PFSK-1 (cell line): Measurements from ENCODE around the gene CPA5.

Experiments
- FOXP2 ChIP-seq: optimal IDR thresholded peaks from 2 replicates; pipeline ENCODE3; 2011; ENCODE audit warnings: borderline replicate concordance, control low read depth, inconsistent platforms; ENCODE audit not compliant: insufficient read depth; ENCODE audit errors: extremely low read length, extremely low read depth
- POLR2AphosphoS5 ChIP-seq: IDR thresholded peaks from 2 replicates; pipeline ENCODE4 v1.6.1; 2012; ENCODE audit warnings: low read depth, mild to moderate bottlenecking, control low read depth, low read length, moderate library complexity
- REST ChIP-seq, 2 experiments: IDR thresholded peaks; 2 replicates each; pipeline versions ENCODE4 v1.6.1 to v1.8.0; 2011 to 2012; ENCODE audit warnings: low read depth in 2 of 2, low read length in 2 of 2, control low read depth in 1 of 2, inconsistent platforms in 1 of 2, mild to moderate bottlenecking in 1 of 2, moderate library complexity in 1 of 2; ENCODE audit not compliant: insufficient read depth in 1 of 2
- SIN3A ChIP-seq: IDR thresholded peaks from 2 replicates; pipeline ENCODE4 v1.6.1; 2012; ENCODE audit warnings: mild to moderate bottlenecking, low read length, moderate library complexity, borderline replicate concordance; ENCODE audit not compliant: insufficient read depth

GRCh38 chr7:130405003-130405402 is 60.4 kb downstream of the CPA5 start:
- TF ChIP-seq SIN3A (no peak), REST (IDR thresholded peaks at IDR 0.05; ENCODE audit: insufficient read depth in 1 of 2, low read depth in 2 of 2, low read length in 2 of 2) (no peak), POLR2AphosphoS5 (no peak), FOXP2 (no peak)
